ENCODE measurements around the gene LMTK3. TPM values are rescaled to one million over a fixed set of nuclear protein-coding genes. Genes with fewer than 3 reads are reported as not detected.

LMTK3 gene, protein sequence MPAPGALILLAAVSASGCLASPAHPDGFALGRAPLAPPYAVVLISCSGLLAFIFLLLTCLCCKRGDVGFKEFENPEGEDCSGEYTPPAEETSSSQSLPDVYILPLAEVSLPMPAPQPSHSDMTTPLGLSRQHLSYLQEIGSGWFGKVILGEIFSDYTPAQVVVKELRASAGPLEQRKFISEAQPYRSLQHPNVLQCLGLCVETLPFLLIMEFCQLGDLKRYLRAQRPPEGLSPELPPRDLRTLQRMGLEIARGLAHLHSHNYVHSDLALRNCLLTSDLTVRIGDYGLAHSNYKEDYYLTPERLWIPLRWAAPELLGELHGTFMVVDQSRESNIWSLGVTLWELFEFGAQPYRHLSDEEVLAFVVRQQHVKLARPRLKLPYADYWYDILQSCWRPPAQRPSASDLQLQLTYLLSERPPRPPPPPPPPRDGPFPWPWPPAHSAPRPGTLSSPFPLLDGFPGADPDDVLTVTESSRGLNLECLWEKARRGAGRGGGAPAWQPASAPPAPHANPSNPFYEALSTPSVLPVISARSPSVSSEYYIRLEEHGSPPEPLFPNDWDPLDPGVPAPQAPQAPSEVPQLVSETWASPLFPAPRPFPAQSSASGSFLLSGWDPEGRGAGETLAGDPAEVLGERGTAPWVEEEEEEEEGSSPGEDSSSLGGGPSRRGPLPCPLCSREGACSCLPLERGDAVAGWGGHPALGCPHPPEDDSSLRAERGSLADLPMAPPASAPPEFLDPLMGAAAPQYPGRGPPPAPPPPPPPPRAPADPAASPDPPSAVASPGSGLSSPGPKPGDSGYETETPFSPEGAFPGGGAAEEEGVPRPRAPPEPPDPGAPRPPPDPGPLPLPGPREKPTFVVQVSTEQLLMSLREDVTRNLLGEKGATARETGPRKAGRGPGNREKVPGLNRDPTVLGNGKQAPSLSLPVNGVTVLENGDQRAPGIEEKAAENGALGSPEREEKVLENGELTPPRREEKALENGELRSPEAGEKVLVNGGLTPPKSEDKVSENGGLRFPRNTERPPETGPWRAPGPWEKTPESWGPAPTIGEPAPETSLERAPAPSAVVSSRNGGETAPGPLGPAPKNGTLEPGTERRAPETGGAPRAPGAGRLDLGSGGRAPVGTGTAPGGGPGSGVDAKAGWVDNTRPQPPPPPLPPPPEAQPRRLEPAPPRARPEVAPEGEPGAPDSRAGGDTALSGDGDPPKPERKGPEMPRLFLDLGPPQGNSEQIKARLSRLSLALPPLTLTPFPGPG (N-terminal part only)
- total RNA-seq (2022; extraction: Qiagen RNA extraction) = 2.2 to 5.3 TPM (median 4.8 TPM) in 5 replicates

GRCh38 chr19:48511800-48512503 is at the start of gene LMTK3:
LMTK3 (minus strand) TSS chr19:48511835; CDS start chr19:48511576, 259 bp downstream.

DNA sequence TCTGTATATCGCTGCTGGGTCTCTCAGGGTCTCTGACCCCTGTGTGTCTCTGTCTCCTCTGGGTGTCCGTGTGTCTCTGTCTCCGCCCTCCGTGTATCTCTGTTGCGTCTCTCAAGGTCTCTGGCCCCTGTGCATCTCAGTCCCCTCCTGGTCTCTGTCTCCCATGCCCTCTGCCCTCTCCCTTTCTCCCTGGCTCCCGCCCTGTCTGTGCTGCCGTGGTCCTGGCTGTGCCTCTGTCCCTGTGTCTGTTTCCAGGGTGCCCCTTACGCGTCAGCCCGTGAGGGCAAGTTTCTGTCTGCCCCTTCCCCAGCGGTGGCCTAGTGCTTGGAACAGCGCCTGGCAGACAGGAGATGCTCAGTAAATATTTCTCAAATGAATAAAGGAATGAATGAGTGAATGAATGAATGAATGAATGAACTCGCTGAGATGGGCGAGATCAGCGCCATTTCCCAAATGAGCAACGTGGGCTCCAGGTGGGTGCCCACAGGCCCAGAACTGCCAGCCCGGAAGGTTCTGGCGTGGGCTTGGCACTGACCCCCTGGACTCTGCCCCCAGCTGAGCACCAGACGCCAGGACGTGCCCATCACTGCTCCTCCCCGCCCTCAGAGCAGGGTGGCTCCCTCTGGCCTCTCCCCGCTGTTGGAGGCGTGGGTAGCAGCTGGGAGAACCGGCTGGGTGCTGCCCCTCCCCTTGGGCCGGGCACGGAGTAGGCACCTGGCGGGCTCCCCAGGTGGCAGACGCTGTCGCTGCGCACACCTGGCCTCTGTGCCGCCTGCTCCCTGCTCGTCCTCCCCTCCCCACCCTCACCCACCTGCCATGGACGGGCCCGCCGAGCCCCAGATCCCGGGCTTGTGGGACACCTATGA is 40.0 kb upstream of the LMTK3 start, which contains the start of gene SULT2B1:
Gene SULT2B1, plus strand, starts transcription at position 736 of the 866 bp plus-strand sequence. Its CDS starts 81 bp downstream, at position 817.

GRCh38 chr19:48469289-48469881 is 42.2 kb downstream of the LMTK3 start, which contains the start of gene CYTH2:
CYTH2 (plus strand) TSS chr19:48469369; CDS start chr19:48469508, 139 bp downstream.

GRCh38 chr19:48455171-48455907 is 56.3 kb downstream of the LMTK3 start, which contains the start of gene KCNJ14:
KCNJ14 (plus strand) TSS chr19:48455574; CDS start chr19:48461725, 6,151 bp downstream.

DNA sequence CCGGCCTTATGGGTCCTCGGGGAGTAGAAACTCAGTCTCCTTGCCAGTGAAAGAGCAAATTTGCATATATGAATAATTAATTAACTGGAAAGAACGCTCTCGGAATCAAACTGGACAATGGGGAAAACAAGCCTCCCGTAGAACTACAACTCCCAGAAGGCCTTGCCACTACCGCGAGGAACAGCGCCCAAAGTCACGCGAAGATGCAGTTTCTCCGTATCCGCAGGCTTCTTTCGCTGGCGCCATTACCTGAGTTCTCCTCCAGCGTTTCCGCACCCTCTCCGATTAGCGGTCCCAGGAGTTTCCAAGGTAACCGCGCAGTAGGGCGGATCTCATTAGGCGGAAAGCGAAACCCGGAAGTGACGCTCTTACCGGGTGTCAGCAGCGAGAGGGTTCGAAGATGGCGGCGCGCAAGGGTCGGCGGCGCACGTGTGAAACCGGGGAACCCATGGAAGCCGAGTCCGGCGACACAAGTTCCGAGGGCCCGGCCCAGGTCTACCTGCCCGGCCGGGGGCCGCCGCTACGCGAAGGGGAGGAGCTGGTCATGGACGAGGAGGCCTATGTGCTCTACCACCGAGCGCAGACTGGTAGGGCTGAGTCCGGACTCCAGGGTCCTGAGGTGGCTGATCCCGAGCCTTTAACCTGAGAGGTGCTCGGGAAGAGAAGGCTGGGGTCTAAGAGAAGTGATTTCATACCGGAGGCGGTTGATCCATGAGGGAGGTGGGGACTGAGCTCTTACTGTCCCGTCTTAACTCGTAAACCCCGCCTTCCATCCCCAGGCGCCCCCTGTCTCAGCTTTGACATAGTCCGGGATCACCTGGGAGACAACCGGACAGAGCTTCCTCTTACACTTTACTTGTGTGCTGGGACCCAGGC is 65.8 kb downstream of the LMTK3 start, which contains the start of gene GRWD1:
Gene GRWD1, plus strand, starts transcription at position 378 of the 876 bp plus-strand sequence. Its CDS starts 23 bp downstream, at position 401.

Other genes with a start within 250 kb of the LMTK3 start
- gene ZNF114, start 241.8 kb downstream of the LMTK3 start, total RNA-seq (2022; extraction: Qiagen RNA extraction) = 8.3 to 10.1 TPM (median 9.5 TPM) in 5 replicates
- 380 to 538 TPM (median 393 TPM) in 5 replicates for gene EMP3, start 186.3 kb downstream of the LMTK3 start, total RNA-seq (2022; extraction: Qiagen RNA extraction)
- gene TMEM143, start 147.9 kb downstream of the LMTK3 start, total RNA-seq (2022; extraction: Qiagen RNA extraction) = 3.6 to 4.8 TPM (median 4.8 TPM) in 5 replicates
- 2.3 to 3.7 TPM (median 2.8 TPM) in 5 replicates for gene SYNGR4, start 147.5 kb downstream of the LMTK3 start, total RNA-seq (2022; extraction: Qiagen RNA extraction)
- gene KDELR1, start 120.3 kb downstream of the LMTK3 start, total RNA-seq (2022; extraction: Qiagen RNA extraction) = 328 to 488 TPM (median 483 TPM) in 5 replicates
- gene GRIN2D, start 118.2 kb downstream of the LMTK3 start, total RNA-seq (2022; extraction: Qiagen RNA extraction) = 5.0 to 9.7 TPM (median 8.6 TPM) in 5 replicates
- gene GRWD1, start 65.9 kb downstream of the LMTK3 start, total RNA-seq (2022; extraction: Qiagen RNA extraction) = 93.6 to 132 TPM (median 119 TPM) in 5 replicates
- 1.1 to 2.1 TPM (median 1.2 TPM) in 5 replicates for gene KCNJ14, start 56.3 kb downstream of the LMTK3 start, total RNA-seq (2022; extraction: Qiagen RNA extraction)
- 54.6 to 66.8 TPM (median 60.9 TPM) in 5 replicates for gene CYTH2, start 42.5 kb downstream of the LMTK3 start, total RNA-seq (2022; extraction: Qiagen RNA extraction)
- 11.9 to 18.4 TPM (median 17.2 TPM) in 5 replicates for gene SULT2B1, start 40.3 kb upstream of the LMTK3 start, total RNA-seq (2022; extraction: Qiagen RNA extraction)
- gene SPACA4, start 94.9 kb upstream of the LMTK3 start, total RNA-seq (2022; extraction: Qiagen RNA extraction) = 0.08 to 0.11 TPM in 2 of 5 replicates, not detected in the others
- 0.12 to 0.40 TPM (median 0.18 TPM) in 5 replicates for gene FAM83E, start 103.2 kb upstream of the LMTK3 start, total RNA-seq (2022; extraction: Qiagen RNA extraction)
- gene RPL18, start 107.3 kb upstream of the LMTK3 start, total RNA-seq (2022; extraction: Qiagen RNA extraction) = 2,904 to 3,740 TPM (median 3,069 TPM) in 5 replicates
- 10.1 to 17.1 TPM (median 15.9 TPM) in 5 replicates for gene SPHK2, start 107.7 kb upstream of the LMTK3 start, total RNA-seq (2022; extraction: Qiagen RNA extraction)
- 1.5 to 2.7 TPM (median 1.7 TPM) in 5 replicates for gene DBP, start 125.5 kb upstream of the LMTK3 start, total RNA-seq (2022; extraction: Qiagen RNA extraction)
- gene CA11, start 134.4 kb upstream of the LMTK3 start, total RNA-seq (2022; extraction: Qiagen RNA extraction) = 7.6 to 13.1 TPM (median 9.9 TPM) in 5 replicates
- gene NTN5, start 161.2 kb upstream of the LMTK3 start, total RNA-seq (2022; extraction: Qiagen RNA extraction) = 0.07 to 0.29 TPM (median 0.19 TPM) in 5 replicates
- not detected in 5 replicates for gene FUT2, start 184.1 kb upstream of the LMTK3 start, total RNA-seq (2022; extraction: Qiagen RNA extraction)
- gene MAMSTR, start 207.9 kb upstream of the LMTK3 start, total RNA-seq (2022; extraction: Qiagen RNA extraction) = 0.30 to 0.66 TPM (median 0.33 TPM) in 5 replicates
- 0.29 to 0.98 TPM (median 0.54 TPM) in 5 replicates for gene RASIP1, start 228.8 kb upstream of the LMTK3 start, total RNA-seq (2022; extraction: Qiagen RNA extraction)
- gene IZUMO1, start 235.1 kb upstream of the LMTK3 start, total RNA-seq (2022; extraction: Qiagen RNA extraction) = not detected in 5 replicates
- gene FUT1, start 240.8 kb upstream of the LMTK3 start, total RNA-seq (2022; extraction: Qiagen RNA extraction) = 0.07 to 0.11 TPM (median 0.08 TPM) in 5 replicates
- not detected in 5 replicates for gene FGF21, start 243.7 kb upstream of the LMTK3 start, total RNA-seq (2022; extraction: Qiagen RNA extraction)

Measured in A549 treated with dexamethasone at 1 μM for 4 hours (cell line).